Measurements from ENCODE around the gene MCC. TPM values are rescaled to one million over a fixed set of nuclear protein-coding genes. Genes with fewer than 3 reads are reported as not detected.

The MCC gene
- total RNA-seq, 3 donors from 2014 or later (not counting 1 experiment from before 2014, with no cell fraction given) = 0.68 to 1.8 (median 1.4) TPM

GRCh38 chr5:113195251-113195650 is 293.0 kb downstream of the MCC start:
- no peak for TF ChIP-seq CTCF (IDR thresholded peaks at IDR 0.05)
- Mint-ChIP-seq H3K36me3 (no peaks in the 10 kb centered on the region), H3K27me3 (ENCODE audit: low read depth in 2 of 2) (peaks cover 5 to 10% of the 10 kb centered on the region in 2 donors), H3K4me3 (no peak overlapping the region), H3K4me1 (no peaks in the 10 kb centered on the region), H3K9me3 (peaks cover 0 to 3% of the 10 kb centered on the region in 2 donors), H3K27ac (no peak overlapping the region)
- H3K4me1 ChIP-seq (ENCODE audit: control insufficient read depth, insufficient read depth, low read length) = no peaks in the 10 kb centered on the region
- no peak overlapping the region for H3K27ac ChIP-seq (ENCODE audit: low read length)
- ATAC-seq = no peak
- no peaks in the 10 kb centered on the region for H3K9me3 ChIP-seq (ENCODE audit: control insufficient read depth, insufficient read depth, low read length)
- DNase-seq = no peak
- no peaks in the 10 kb centered on the region for H3K27me3 ChIP-seq (ENCODE audit: control insufficient read depth, insufficient read depth, low read length)
- WGBS (ENCODE audit: insufficient coverage) = 94% methylated on average over 3 of the region's 3 CpGs
- H3K4me3 ChIP-seq (ENCODE audit: low read length) = no peak overlapping the region
- H3K36me3 ChIP-seq (ENCODE audit: control insufficient read depth, insufficient read depth, low read length) = no peaks in the 10 kb centered on the region
- intact Hi-C loops (cut with micrococcal nuclease) = no loop called here

GRCh38 chr5:113194591-113194990 is 293.7 kb downstream of the MCC start:
- no peaks in the 10 kb centered on the region for H3K36me3 Mint-ChIP-seq
- no peaks in the 10 kb centered on the region for H3K4me1 Mint-ChIP-seq
- TF ChIP-seq CTCF (IDR thresholded peaks at IDR 0.05) = no peak
- no peaks in the 10 kb centered on the region for H3K36me3 ChIP-seq (ENCODE audit: control insufficient read depth, insufficient read depth, low read length)
- H3K9me3 ChIP-seq (ENCODE audit: control insufficient read depth, insufficient read depth, low read length) = no peaks in the 10 kb centered on the region
- H3K4me1 ChIP-seq (ENCODE audit: control insufficient read depth, insufficient read depth, low read length) = no peaks in the 10 kb centered on the region
- intact Hi-C loops (cut with micrococcal nuclease) = no loop called here
- H3K27ac ChIP-seq (ENCODE audit: low read length) = no peak overlapping the region
- ATAC-seq = no peak
- WGBS (ENCODE audit: insufficient coverage) = 80% methylated on average over 3 of the region's 5 CpGs
- no peaks in the 10 kb centered on the region for H3K27me3 ChIP-seq (ENCODE audit: control insufficient read depth, insufficient read depth, low read length)
- H3K4me3 ChIP-seq (ENCODE audit: low read length) = no peak overlapping the region
- H3K9me3 Mint-ChIP-seq = peaks cover 0 to 3% of the 10 kb centered on the region in 2 donors
- no peak for DNase-seq
- H3K4me3 Mint-ChIP-seq = no peak overlapping the region
- H3K27me3 Mint-ChIP-seq (ENCODE audit: low read depth in 2 of 2) = peaks cover 5 to 10% of the 10 kb centered on the region in 2 donors
- no peak overlapping the region for H3K27ac Mint-ChIP-seq

GRCh38 chr5:113194125-113194524 is 294.1 kb downstream of the MCC start:
- H3K27me3 Mint-ChIP-seq (ENCODE audit: low read depth in 2 of 2) = peaks cover 5 to 10% of the 10 kb centered on the region in 2 donors
- Histone ChIP-seq H3K36me3 (ENCODE audit: control insufficient read depth, insufficient read depth, low read length) (no peaks in the 10 kb centered on the region), H3K4me3 (ENCODE audit: low read length) (no peak overlapping the region), H3K9me3 (ENCODE audit: control insufficient read depth, insufficient read depth, low read length) (no peaks in the 10 kb centered on the region), H3K27ac (ENCODE audit: low read length) (no peak overlapping the region), H3K27me3 (ENCODE audit: control insufficient read depth, insufficient read depth, low read length) (no peaks in the 10 kb centered on the region), H3K4me1 (ENCODE audit: control insufficient read depth, insufficient read depth, low read length) (no peaks in the 10 kb centered on the region)
- no peak for TF ChIP-seq CTCF (IDR thresholded peaks at IDR 0.05)
- no peak for DNase-seq
- H3K4me3 Mint-ChIP-seq = no peak overlapping the region
- H3K27ac Mint-ChIP-seq = no peak overlapping the region
- H3K9me3 Mint-ChIP-seq = peaks cover 0 to 3% of the 10 kb centered on the region in 2 donors
- ATAC-seq = no peak
- intact Hi-C loops (cut with micrococcal nuclease) = no loop called here
- H3K4me1 Mint-ChIP-seq = no peaks in the 10 kb centered on the region
- WGBS (ENCODE audit: insufficient coverage) = 94% methylated on average over 6 of the region's 6 CpGs
- no peaks in the 10 kb centered on the region for H3K36me3 Mint-ChIP-seq

- no peaks in the 10 kb centered on the region for H3K4me1 Mint-ChIP-seq
- no peaks in the 10 kb centered on the region for H3K36me3 Mint-ChIP-seq
- H3K27ac Mint-ChIP-seq = no peak overlapping the region
Measured at GRCh38 chr5:113193311-113193978, 294.8 kb downstream of the MCC start.

More at GRCh38 chr5:113193311-113193978, 294.8 kb downstream of the MCC start:
- ATAC-seq (no peak), DNase-seq (no peak)
- WGBS (ENCODE audit: insufficient coverage) = 82% methylated on average over 1 of the region's 5 CpGs
- Histone ChIP-seq H3K27me3 (ENCODE audit: control insufficient read depth, insufficient read depth, low read length) (no peaks in the 10 kb centered on the region), H3K9me3 (ENCODE audit: control insufficient read depth, insufficient read depth, low read length) (no peaks in the 10 kb centered on the region), H3K36me3 (ENCODE audit: control insufficient read depth, insufficient read depth, low read length) (no peaks in the 10 kb centered on the region), H3K27ac (ENCODE audit: low read length) (no peak overlapping the region), H3K4me3 (ENCODE audit: low read length) (no peak overlapping the region), H3K4me1 (ENCODE audit: control insufficient read depth, insufficient read depth, low read length) (no peaks in the 10 kb centered on the region)
- TF ChIP-seq CTCF (IDR thresholded peaks at IDR 0.05) = no peak
- intact Hi-C loops (cut with micrococcal nuclease) = no loop called here
- Mint-ChIP-seq H3K9me3 (peaks cover 0 to 3% of the 10 kb centered on the region in 2 donors), H3K27me3 (ENCODE audit: low read depth in 2 of 2) (peaks cover 5 to 10% of the 10 kb centered on the region in 2 donors), H3K4me3 (no peak overlapping the region)

Data from natural killer cell (primary cell).